MCF 10A (cell line): ENCODE results near the gene B3GNT7. TPM values are rescaled to one million over a fixed set of nuclear protein-coding genes. Genes with fewer than 3 reads are reported as not detected.

Experiments
- BruUV-seq: library from RNA; stranded (reverse); fragments of 400-500 nt; replicated peaks from 2 replicates; lab custom pipeline; 2021; lab: Mats Ljungman, UMichigan
- CTCF ChIA-PET: fragments of 300-600 bp; sonication (Branson Sonifier 250); formaldehyde crosslinking; extraction: SDS; loops from one replicate; lab custom pipeline; 2021; ENCODE audit warnings: antibody characterized with exemption, inconsistent platforms; lab: Yijun Ruan, JAX
- POLR2A ChIA-PET: fragments of 300-600, 350-650 bp; sonication (Branson Sonifier 250); formaldehyde crosslinking; extraction: SDS; loops from one replicate; lab custom pipeline; 2020; ENCODE audit warnings: antibody characterized with exemption, inconsistent platforms; lab: Yijun Ruan, JAX
- DNase-seq: peaks from one replicate; pipeline ENCODE4 v3.0.0-alpha.2; 2018; ENCODE audit not compliant: unreplicated experiment
- H3K27ac Mint-ChIP-seq: one replicate; pipeline ENCODE4 v1.8.0; 2022; ENCODE audit warnings: mild to moderate bottlenecking, low read depth, mixed read lengths; ENCODE audit not compliant: unreplicated experiment
- H3K27me3 Mint-ChIP-seq: one replicate; pipeline ENCODE4 v1.8.0; 2022; ENCODE audit warnings: mixed read lengths; ENCODE audit not compliant: insufficient read depth, unreplicated experiment
- H3K36me3 Mint-ChIP-seq: one replicate; pipeline ENCODE4 v1.8.0; 2022; ENCODE audit warnings: mild to moderate bottlenecking, moderate library complexity, mixed read lengths; ENCODE audit not compliant: insufficient read depth, unreplicated experiment
- H3K4me1 Mint-ChIP-seq: one replicate; pipeline ENCODE4 v1.8.0; 2022; ENCODE audit warnings: mixed read lengths; ENCODE audit not compliant: insufficient read depth, unreplicated experiment
- H3K4me3 Mint-ChIP-seq: one replicate; pipeline ENCODE4 v1.8.0; 2022; ENCODE audit warnings: mild to moderate bottlenecking, moderate library complexity, mixed read lengths; ENCODE audit not compliant: unreplicated experiment
- H3K9me3 Mint-ChIP-seq: one replicate; pipeline ENCODE4 v1.8.0; 2022; ENCODE audit warnings: mixed read lengths; ENCODE audit not compliant: unreplicated experiment
- intact Hi-C: fragments of 100-400 bp; cut with micrococcal nuclease; formaldehyde crosslinking; loops from 2 replicates; pipeline ENCODE4 v1.14.1; 2022
- total RNA-seq: library from RNA; stranded (reverse); gene quantifications from 2 replicates; pipeline ENCODE4 v1.2.3, GENCODE V29; 2022
- TF ChIP-seq, protein P1 (sequence below): fragments of 200-600 bp; IDR thresholded peaks from one replicate; pipeline ENCODE4 v1.8.0; 2022; ENCODE audit warnings: antibody characterized with exemption, mild to moderate bottlenecking; ENCODE audit not compliant: unreplicated experiment

The B3GNT7 gene
- total RNA-seq, 1 experiment from 2014 or later = not detected

DNA sequence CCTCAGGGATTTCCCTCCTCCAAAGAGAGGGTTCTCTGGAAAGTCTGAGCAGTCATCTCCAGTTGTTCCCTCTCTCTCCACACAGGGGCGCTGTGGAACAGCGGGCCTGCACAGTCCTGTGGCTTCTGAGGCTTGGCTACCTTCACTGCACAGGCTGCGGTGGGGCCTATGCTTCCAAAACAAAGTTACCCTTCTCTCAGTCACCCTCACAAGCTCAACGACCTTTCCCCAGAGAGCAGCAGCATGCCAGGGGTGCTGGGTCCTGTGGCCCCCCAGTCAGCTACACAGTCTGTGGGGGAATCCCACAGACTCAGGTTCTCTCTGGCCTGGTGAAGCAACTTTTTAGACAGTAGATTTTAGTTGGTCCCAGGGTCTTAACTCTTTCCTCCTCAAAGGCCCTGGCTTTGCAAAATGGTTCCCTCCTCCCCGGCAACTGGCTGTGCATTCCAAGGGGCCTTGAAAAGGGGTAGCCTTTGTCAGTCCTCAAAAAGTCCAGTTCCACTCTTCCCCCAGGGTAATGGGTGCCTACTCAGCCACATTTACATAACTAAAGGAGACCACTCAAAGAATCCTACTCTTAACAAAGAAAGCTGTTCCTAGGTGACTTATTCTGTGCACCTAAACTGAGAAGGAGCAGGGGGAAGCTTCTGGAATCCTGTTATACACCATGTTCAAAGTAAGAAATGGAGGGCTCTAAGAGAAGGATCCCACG is 14.9 kb downstream of the B3GNT7 start:
- CTCF ChIA-PET = interaction anchor here (0.7 to 9.9 kb wide), 6 partner anchors 11 to 315 kb away, joined by 3 to 156 read pairs (median 11); no protein-coding TSS in a partner anchor
- Mint-ChIP-seq H3K36me3 (no peaks in the 10 kb centered on the region), H3K9me3 (no peaks in the 10 kb centered on the region), H3K27ac (no peak overlapping the region), H3K4me3 (no peak overlapping the region), H3K4me1 (peaks cover 5% of the 10 kb centered on the region), H3K27me3 (no peaks in the 10 kb centered on the region)
- TF ChIP-seq, protein P1, sequence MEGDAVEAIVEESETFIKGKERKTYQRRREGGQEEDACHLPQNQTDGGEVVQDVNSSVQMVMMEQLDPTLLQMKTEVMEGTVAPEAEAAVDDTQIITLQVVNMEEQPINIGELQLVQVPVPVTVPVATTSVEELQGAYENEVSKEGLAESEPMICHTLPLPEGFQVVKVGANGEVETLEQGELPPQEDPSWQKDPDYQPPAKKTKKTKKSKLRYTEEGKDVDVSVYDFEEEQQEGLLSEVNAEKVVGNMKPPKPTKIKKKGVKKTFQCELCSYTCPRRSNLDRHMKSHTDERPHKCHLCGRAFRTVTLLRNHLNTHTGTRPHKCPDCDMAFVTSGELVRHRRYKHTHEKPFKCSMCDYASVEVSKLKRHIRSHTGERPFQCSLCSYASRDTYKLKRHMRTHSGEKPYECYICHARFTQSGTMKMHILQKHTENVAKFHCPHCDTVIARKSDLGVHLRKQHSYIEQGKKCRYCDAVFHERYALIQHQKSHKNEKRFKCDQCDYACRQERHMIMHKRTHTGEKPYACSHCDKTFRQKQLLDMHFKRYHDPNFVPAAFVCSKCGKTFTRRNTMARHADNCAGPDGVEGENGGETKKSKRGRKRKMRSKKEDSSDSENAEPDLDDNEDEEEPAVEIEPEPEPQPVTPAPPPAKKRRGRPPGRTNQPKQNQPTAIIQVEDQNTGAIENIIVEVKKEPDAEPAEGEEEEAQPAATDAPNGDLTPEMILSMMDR = peak; percentile 30
- POLR2A ChIA-PET = interaction anchor here (0.7 to 2.4 kb wide), 2 partner anchors 41 to 147 kb away, joined by 3 to 5 read pairs; no protein-coding TSS in a partner anchor
- no peak for DNase-seq
- intact Hi-C loops = no loop called here
- BruUV-seq = no TSS peak

- TF ChIP-seq, protein P1 = no peak
Observed at GRCh38 chr2:231411237-231411636, 15.7 kb downstream of the B3GNT7 start.

DNA sequence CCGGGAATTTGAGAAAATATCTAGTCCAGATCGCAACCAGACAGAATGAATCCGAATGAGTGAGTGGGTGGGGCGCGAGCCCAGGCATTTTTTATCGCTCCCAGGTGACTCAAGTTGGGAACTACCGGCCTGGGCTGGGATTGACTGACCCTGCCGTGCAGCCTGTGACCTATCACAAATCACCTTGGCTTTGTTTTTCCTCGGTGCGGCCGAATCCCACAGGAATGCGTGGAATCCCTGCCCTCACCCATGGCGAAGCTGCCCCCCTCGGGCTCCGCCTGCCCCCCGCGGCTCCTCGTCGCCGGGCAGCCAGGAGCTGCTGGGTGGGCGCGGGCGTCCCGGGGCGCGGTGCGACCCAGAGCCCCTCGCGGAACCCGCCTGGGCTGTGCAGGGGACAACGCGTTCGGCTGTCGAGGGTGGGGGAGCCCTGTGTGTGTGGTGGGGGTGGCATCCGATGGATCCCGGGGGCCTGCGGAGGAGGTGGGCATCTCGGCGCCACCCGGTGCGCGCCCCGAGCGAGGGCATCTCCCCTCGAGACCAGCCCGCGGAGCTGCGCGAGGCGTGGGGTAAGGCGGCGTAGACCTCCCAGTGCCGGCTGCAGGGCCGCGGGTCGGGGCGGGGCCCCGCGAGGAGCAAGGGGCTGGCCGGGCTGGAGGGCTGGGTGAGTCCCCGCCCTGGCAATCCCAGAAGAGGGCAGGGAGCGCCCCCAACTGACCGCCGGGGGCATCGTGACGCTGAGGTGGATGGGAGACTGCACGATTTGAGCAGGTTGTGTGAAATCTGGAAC is 16.5 kb downstream of the B3GNT7 start:
- intact Hi-C loops = loop anchor here (1.0 kb wide), 2 partner anchors 185 to 308 kb away; no protein-coding TSS in a partner anchor
- peak overlapping the region; percentile 70 for H3K4me3 Mint-ChIP-seq
- no TSS peak for BruUV-seq
- no peaks in the 10 kb centered on the region for H3K4me1 Mint-ChIP-seq
- ChIA-PET CTCF (interaction anchor here (0.6 to 9.9 kb wide), 31 partner anchors 9 to 1001 kb away, joined by 3 to 156 read pairs (median 3); partner anchors contain the start of gene NCL), POLR2A (interaction anchor here (0.7 to 2.4 kb wide), 6 partner anchors 10 to 196 kb away, joined by 3 to 8 read pairs (median 4); partner anchors contain the start of gene NCL)
- H3K9me3 Mint-ChIP-seq = no peaks in the 10 kb centered on the region
- TF ChIP-seq, protein P1 = peak; percentile 89
- H3K27me3 Mint-ChIP-seq = no peaks in the 10 kb centered on the region
- DNase-seq = peak; percentile 83
- no peak overlapping the region for H3K27ac Mint-ChIP-seq
- H3K36me3 Mint-ChIP-seq = no peaks in the 10 kb centered on the region

More at GRCh38 chr2:231411237-231411636, 15.7 kb downstream of the B3GNT7 start:
- ChIA-PET POLR2A (interaction anchor here (2.0 to 2.4 kb wide), 2 partner anchors 40 to 53 kb away, joined by 5 to 8 read pairs; partner anchors contain the start of gene NCL), CTCF (interaction anchor here (0.6 to 9.9 kb wide), 12 partner anchors 10 to 859 kb away, joined by 3 to 156 read pairs (median 4); no protein-coding TSS in a partner anchor)
- BruUV-seq = no TSS peak
- intact Hi-C loops = no loop called here
- no peaks in the 10 kb centered on the region for H3K9me3 Mint-ChIP-seq
- no peaks in the 10 kb centered on the region for H3K4me1 Mint-ChIP-seq
- no peak overlapping the region for H3K27ac Mint-ChIP-seq
- no peaks in the 10 kb centered on the region for H3K36me3 Mint-ChIP-seq
- peak overlapping the region; percentile 70 for H3K4me3 Mint-ChIP-seq
- DNase-seq = no peak
- H3K27me3 Mint-ChIP-seq = no peaks in the 10 kb centered on the region
